ENCODE data around the gene NDUFA11.

NDUFA11 gene

GRCh38 chr19:5905114-5905778 is 1.7 kb upstream of the NDUFA11 start:
- DNase-seq (no peak), ATAC-seq (no peak)
- H3K4me3 Mint-ChIP-seq, result peak overlapping the region; percentile 94
- H3K27me3 Mint-ChIP-seq, result no peaks in the 10 kb centered on the region
- peaks cover 15% of the 10 kb centered on the region for H3K36me3 Mint-ChIP-seq (ENCODE audit: low read depth)
- H3K4me1 Mint-ChIP-seq, result peaks cover 55% of the 10 kb centered on the region
- no peaks in the 10 kb centered on the region for H3K9me3 Mint-ChIP-seq
- peak overlapping the region; percentile 73 for H3K27ac Mint-ChIP-seq

- Mint-ChIP-seq H3K4me3 (peak within 1 kb of the TSS; percentile 94), H3K27ac (peak within 1 kb of the TSS; percentile 99), H3K27me3 (no peaks in the 10 kb centered on the region), H3K4me1 (peaks cover 57% of the 10 kb centered on the region), H3K36me3 (ENCODE audit: low read depth) (peaks cover 18% of the 10 kb centered on the region), H3K9me3 (no peaks in the 10 kb centered on the region)
- ATAC-seq (peak; percentile 86), DNase-seq (peak; percentile 99)
Measured at GRCh38 chr19:5904352-5905113, 943 bp upstream of the NDUFA11 start, which contains the start of gene VMAC. Gene VMAC, plus strand, starts transcription at chr19:5904872. Its CDS starts 19 bp downstream, at chr19:5904891.

GRCh38 chr19:5903056-5903623 is 450 bp downstream of the NDUFA11 start:
- DNase-seq (peak; percentile 29), ATAC-seq (no peak)
- peaks cover 18% of the 10 kb centered on the region for H3K36me3 Mint-ChIP-seq (ENCODE audit: low read depth)
- H3K27me3 Mint-ChIP-seq, result no peaks in the 10 kb centered on the region
- H3K4me3 Mint-ChIP-seq, result peak overlapping the region; percentile 94
- peaks cover 57% of the 10 kb centered on the region for H3K4me1 Mint-ChIP-seq
- no peaks in the 10 kb centered on the region for H3K9me3 Mint-ChIP-seq
- peak overlapping the region; percentile 99 for H3K27ac Mint-ChIP-seq

GRCh38 chr19:5900976-5901375 is 2.6 kb downstream of the NDUFA11 start:
- peaks cover 11% of the 10 kb centered on the region for H3K36me3 Mint-ChIP-seq (ENCODE audit: low read depth)
- peaks cover 36% of the 10 kb centered on the region for H3K4me1 Mint-ChIP-seq
- no peaks in the 10 kb centered on the region for H3K9me3 Mint-ChIP-seq
- peak overlapping the region; percentile 62 for H3K27ac Mint-ChIP-seq
- DNase-seq (no peak), ATAC-seq (no peak)
- H3K27me3 Mint-ChIP-seq, result no peaks in the 10 kb centered on the region
- no peak overlapping the region for H3K4me3 Mint-ChIP-seq

DNA sequence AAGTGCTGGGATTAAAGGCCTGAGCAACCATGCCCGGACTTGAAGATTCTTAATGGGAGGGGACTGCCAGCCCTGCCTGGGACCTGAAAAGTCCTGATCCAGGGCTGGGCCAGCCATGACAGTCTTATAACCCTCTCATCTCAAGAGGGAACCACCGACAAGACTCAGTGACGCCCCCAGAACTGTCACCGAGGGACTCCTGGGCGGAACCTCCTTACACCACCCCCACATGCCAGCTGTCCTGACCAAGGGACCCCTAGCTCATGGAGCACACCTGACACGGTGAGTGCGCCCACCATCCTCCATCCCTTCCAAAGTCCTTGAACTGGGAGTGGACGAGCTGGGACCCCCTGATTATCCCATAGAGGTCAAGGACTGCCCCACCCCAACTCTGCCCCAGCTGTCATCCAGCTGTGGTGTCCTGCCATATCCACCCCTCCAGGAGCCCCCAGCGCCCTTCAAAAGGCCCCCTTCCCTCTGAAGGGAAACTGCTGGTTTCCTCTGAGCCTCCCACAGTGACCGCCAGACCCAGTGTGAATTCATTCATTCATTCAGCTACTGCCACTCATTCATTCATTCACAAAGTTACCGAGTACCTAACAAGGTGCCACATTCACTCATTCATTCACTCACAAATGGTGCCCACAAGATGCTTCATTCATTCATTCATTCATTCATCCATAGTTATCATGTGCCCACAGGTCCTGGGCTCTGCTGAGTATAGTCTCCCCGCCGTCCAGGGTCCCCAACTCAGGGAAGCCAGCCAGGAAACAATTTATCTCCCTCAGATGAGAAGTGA is 3.7 kb downstream of the NDUFA11 start:
- peaks cover 32% of the 10 kb centered on the region for H3K4me1 Mint-ChIP-seq
- no peaks in the 10 kb centered on the region for H3K9me3 Mint-ChIP-seq
- no peak overlapping the region for H3K27ac Mint-ChIP-seq
- H3K4me3 Mint-ChIP-seq, result no peak overlapping the region
- ATAC-seq, result no peak
- H3K36me3 Mint-ChIP-seq (ENCODE audit: low read depth), result peaks cover 11% of the 10 kb centered on the region
- no peak for DNase-seq
- no peaks in the 10 kb centered on the region for H3K27me3 Mint-ChIP-seq

- H3K27ac Mint-ChIP-seq, result no peak overlapping the region
- H3K27me3 Mint-ChIP-seq, result no peaks in the 10 kb centered on the region
Measured at GRCh38 chr19:5897189-5897969, 6.2 kb downstream of the NDUFA11 start.

GRCh38 chr19:5896365-5897076 is 7.1 kb downstream of the NDUFA11 start:
- ATAC-seq (no peak), DNase-seq (no peak)
- H3K4me1 Mint-ChIP-seq, result peaks cover 14% of the 10 kb centered on the region
- peaks cover 9% of the 10 kb centered on the region for H3K36me3 Mint-ChIP-seq (ENCODE audit: low read depth)
- no peak overlapping the region for H3K27ac Mint-ChIP-seq
- no peaks in the 10 kb centered on the region for H3K9me3 Mint-ChIP-seq
- no peaks in the 10 kb centered on the region for H3K27me3 Mint-ChIP-seq
- H3K4me3 Mint-ChIP-seq, result no peak overlapping the region

More at GRCh38 chr19:5897189-5897969, 6.2 kb downstream of the NDUFA11 start:
- no peak for ATAC-seq
- H3K36me3 Mint-ChIP-seq (ENCODE audit: low read depth), result peaks cover 9% of the 10 kb centered on the region
- H3K4me1 Mint-ChIP-seq, result peaks cover 16% of the 10 kb centered on the region
- no peak overlapping the region for H3K4me3 Mint-ChIP-seq
- no peak for DNase-seq
- H3K9me3 Mint-ChIP-seq, result no peaks in the 10 kb centered on the region

DNA sequence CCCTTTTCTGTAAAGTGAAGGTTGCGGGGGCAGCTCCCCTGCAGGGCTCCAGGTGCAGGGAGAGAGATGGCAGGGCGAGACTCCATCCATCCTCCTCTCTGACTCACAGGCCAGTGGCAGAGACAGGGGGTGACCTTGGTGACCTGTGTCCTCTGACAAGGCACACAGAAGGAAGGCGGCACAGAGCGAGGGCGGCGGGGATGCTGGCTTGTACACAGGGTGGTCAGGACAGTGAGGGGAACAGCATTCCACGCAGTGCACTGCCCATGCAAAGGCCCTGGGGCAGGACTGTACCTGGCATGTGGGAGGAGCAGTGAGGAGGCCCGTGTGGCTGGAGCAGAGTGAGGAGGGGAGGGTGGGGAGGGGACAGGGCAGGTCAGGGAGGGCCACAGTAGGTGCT is 7.7 kb downstream of the NDUFA11 start:
- no peaks in the 10 kb centered on the region for H3K27me3 Mint-ChIP-seq
- no peak for ATAC-seq
- H3K4me1 Mint-ChIP-seq, result peaks cover 8% of the 10 kb centered on the region
- H3K4me3 Mint-ChIP-seq, result no peak overlapping the region
- H3K27ac Mint-ChIP-seq, result no peak overlapping the region
- peaks cover 4% of the 10 kb centered on the region for H3K36me3 Mint-ChIP-seq (ENCODE audit: low read depth)
- DNase-seq, result no peak
- no peaks in the 10 kb centered on the region for H3K9me3 Mint-ChIP-seq

GRCh38 chr19:5895409-5895808 is 8.2 kb downstream of the NDUFA11 start:
- ATAC-seq (no peak), DNase-seq (no peak)
- Mint-ChIP-seq H3K36me3 (ENCODE audit: low read depth) (peaks cover 4% of the 10 kb centered on the region), H3K9me3 (no peaks in the 10 kb centered on the region), H3K4me3 (no peak overlapping the region), H3K27me3 (no peaks in the 10 kb centered on the region), H3K4me1 (peaks cover 7% of the 10 kb centered on the region), H3K27ac (no peak overlapping the region)

DNA sequence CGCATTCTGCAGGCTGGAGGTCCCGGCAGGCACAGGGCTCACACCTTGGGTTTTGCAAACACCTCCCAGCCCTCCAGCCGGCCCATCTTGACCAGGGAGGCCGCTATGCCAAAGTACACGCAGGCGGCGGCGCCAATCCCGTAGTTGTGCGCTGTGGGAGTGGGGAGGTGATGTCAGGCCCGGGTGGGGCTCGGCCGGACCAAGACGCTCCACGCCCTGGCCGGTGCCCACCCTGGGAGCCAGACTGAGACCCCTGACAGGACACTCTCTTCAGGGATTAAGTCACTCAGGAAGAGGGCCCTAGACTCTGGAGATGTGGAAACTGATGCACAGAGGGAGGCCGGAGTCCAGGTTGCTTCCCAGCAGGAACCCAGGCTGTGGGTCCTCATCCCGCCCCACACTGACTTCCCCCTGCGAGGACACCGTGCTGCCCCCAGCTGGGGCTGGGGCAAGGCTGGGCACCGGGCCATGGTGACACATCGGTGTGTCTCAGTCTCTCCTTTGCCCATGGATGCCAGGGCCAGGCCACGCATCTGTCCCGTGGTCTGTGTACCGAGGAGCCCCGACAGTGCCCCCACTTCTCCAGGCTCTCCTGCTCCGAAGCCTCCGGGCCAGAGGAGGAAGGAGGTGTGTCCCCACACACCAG is 8.8 kb downstream of the NDUFA11 start:
- no peak for DNase-seq
- peaks cover 4% of the 10 kb centered on the region for H3K4me1 Mint-ChIP-seq
- no peaks in the 10 kb centered on the region for H3K9me3 Mint-ChIP-seq
- no peak overlapping the region for H3K4me3 Mint-ChIP-seq
- H3K36me3 Mint-ChIP-seq (ENCODE audit: low read depth), result peaks cover under 1% of the 10 kb centered on the region
- H3K27ac Mint-ChIP-seq, result no peak overlapping the region
- no peak for ATAC-seq
- peaks cover 3% of the 10 kb centered on the region for H3K27me3 Mint-ChIP-seq

- Mint-ChIP-seq H3K36me3 (ENCODE audit: low read depth) (no peaks in the 10 kb centered on the region), H3K9me3 (no peaks in the 10 kb centered on the region), H3K4me1 (peaks cover 4% of the 10 kb centered on the region), H3K4me3 (no peak overlapping the region), H3K27me3 (peaks cover 9% of the 10 kb centered on the region), H3K27ac (no peak overlapping the region)
- DNase-seq (no peak), ATAC-seq (no peak)
Measured at GRCh38 chr19:5893907-5894703, 9.5 kb downstream of the NDUFA11 start.

- no peak for DNase-seq
- Mint-ChIP-seq H3K27ac (no peak overlapping the region), H3K4me1 (peaks cover 4% of the 10 kb centered on the region), H3K36me3 (ENCODE audit: low read depth) (no peaks in the 10 kb centered on the region), H3K9me3 (no peaks in the 10 kb centered on the region), H3K27me3 (peaks cover 10% of the 10 kb centered on the region), H3K4me3 (no peak overlapping the region)
- ATAC-seq, result no peak
Measured at GRCh38 chr19:5893296-5893903, 10.2 kb downstream of the NDUFA11 start.

Measured in activated naive CD8-positive, alpha-beta T cell treated with anti-CD3 and anti-CD28 coated beads, Interleukin-2, amount 50 U/mL, for 24 hours (primary cell).